ENCODE measurements around the gene PLEKHN1. TPM values are rescaled to one million over a fixed set of nuclear protein-coding genes. Genes with fewer than 3 reads are reported as not detected.

Gene PLEKHN1
- total and polyA plus RNA-seq, 2 of the 4 experiments (the other 2 are of a cell fraction), result 0.54 to 2.1 TPM

DNA sequence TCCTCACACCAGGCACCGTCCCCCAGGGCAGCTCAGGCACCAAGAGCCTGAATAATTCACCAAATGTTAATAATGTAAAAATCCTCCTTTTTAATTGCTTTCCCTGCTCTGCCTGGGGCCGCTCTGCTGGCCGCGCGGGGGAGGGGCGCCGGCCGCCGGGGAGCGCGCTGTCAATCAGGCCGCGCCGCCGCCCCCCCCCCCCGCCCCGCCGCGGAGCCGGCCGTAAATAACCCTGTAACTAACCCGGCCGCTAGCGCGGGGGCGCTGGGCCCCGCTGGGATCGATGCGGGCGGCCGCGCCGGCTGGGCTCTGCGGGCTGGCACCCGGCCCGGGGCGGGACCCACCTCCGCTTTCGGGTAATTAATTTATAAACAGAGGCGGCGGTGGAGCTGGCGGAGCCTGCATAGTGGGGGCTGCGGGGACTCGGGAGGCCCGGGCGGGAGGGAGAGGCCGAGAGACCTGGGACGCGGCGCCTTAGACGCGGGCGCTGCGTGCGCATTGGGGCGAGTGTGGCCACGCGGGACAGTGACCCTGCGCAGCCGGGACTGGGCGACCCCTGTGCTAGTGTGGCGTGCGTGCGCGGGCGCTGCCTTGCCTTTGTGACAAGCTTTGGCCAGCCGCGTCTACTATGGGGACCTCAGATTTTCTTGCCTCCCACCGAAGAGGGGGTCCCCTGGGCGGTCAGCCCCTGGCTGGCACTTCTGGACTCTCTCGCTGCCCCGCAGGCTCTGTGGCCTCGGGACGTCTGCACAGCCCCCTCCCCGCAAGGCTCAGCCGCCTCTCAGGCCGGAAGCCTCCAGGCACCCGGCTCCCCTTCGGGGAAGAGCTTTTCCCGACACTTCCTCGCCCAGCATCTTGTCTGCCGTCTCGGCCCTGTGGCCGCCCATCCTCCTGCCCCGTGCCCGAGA lies 25.9 kb upstream of the PLEKHN1 start:
- peak overlapping the region; percentile 26; the same call in 1 of the 2 replicates for H3K9ac ChIP-seq (ENCODE audit: low read depth, low read length)
- peak overlapping the region; percentile 62 for H2BK20ac ChIP-seq (ENCODE audit: low read depth, low read length)
- no peaks in the 10 kb centered on the region for H3K9me1 ChIP-seq (ENCODE audit: insufficient read depth, low read length)
- H3K4me3 ChIP-seq (ENCODE audit: insufficient read depth, low read depth, low read length), result no peak overlapping the region
- peaks cover 4% of the 10 kb centered on the region for H3K36me3 ChIP-seq (ENCODE audit: control insufficient read depth, insufficient read depth, low read length)
- H2AFZ ChIP-seq (replicated peaks; ENCODE audit: low read length, poor library complexity), result peak overlapping the region; percentile 66
- TF ChIP-seq, protein P1, sequence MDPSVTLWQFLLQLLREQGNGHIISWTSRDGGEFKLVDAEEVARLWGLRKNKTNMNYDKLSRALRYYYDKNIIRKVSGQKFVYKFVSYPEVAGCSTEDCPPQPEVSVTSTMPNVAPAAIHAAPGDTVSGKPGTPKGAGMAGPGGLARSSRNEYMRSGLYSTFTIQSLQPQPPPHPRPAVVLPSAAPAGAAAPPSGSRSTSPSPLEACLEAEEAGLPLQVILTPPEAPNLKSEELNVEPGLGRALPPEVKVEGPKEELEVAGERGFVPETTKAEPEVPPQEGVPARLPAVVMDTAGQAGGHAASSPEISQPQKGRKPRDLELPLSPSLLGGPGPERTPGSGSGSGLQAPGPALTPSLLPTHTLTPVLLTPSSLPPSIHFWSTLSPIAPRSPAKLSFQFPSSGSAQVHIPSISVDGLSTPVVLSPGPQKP (IDR thresholded peaks at IDR 0.05; ENCODE audit: borderline replicate concordance, low read depth, low read length), result no peak
- TF ChIP-seq, protein P2, sequence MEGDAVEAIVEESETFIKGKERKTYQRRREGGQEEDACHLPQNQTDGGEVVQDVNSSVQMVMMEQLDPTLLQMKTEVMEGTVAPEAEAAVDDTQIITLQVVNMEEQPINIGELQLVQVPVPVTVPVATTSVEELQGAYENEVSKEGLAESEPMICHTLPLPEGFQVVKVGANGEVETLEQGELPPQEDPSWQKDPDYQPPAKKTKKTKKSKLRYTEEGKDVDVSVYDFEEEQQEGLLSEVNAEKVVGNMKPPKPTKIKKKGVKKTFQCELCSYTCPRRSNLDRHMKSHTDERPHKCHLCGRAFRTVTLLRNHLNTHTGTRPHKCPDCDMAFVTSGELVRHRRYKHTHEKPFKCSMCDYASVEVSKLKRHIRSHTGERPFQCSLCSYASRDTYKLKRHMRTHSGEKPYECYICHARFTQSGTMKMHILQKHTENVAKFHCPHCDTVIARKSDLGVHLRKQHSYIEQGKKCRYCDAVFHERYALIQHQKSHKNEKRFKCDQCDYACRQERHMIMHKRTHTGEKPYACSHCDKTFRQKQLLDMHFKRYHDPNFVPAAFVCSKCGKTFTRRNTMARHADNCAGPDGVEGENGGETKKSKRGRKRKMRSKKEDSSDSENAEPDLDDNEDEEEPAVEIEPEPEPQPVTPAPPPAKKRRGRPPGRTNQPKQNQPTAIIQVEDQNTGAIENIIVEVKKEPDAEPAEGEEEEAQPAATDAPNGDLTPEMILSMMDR (conservative IDR thresholded peaks at IDR 0.05; ENCODE audit: low read depth, low read length), result 0 out of 2 replicates have a peak, but pooled peaks have one; percentile 22
- TF ChIP-seq SMC3 (IDR thresholded peaks at IDR 0.05; ENCODE audit: low read depth, low read length), result no peak
- TF ChIP-seq MAZ (IDR thresholded peaks at IDR 0.05; ENCODE audit: borderline replicate concordance, low read depth, low read length), result peak; percentile 58
- peak overlapping the region; percentile 54 for H3K56ac ChIP-seq (ENCODE audit: extremely low read depth, insufficient read depth, low read length)
- peak overlapping the region; percentile 66; the same call in 1 of the 2 replicates for H3K14ac ChIP-seq (replicated peaks; ENCODE audit: low read depth, low read length)
- POLR2A ChIA-PET (ENCODE audit: unreplicated experiment), result interaction anchor here (0.6 kb wide), 1 partner anchor 12 kb away, joined by 3 read pairs; no protein-coding TSS in a partner anchor
- BruUV-seq (replicated peaks), result no TSS peak
- H3K9me3 ChIP-seq (ENCODE audit: control insufficient read depth, insufficient read depth, low read length), result no peaks in the 10 kb centered on the region
- dilution Hi-C loops (cut with HindIII; ENCODE audit: low sequenced_read_pairs, unreplicated experiment) (no loop called here), in situ Hi-C loops (cut with MboI; ENCODE audit: low sequenced_read_pairs) (no loop called here), intact Hi-C loops (cut with micrococcal nuclease) (loop anchor here (1.0 to 2.0 kb wide), 2 partner anchors 16 to 28 kb away; no protein-coding TSS in a partner anchor)
- peak overlapping the region; percentile 21; the same call in 1 of the 2 replicates for H3K18ac ChIP-seq (ENCODE audit: low read depth, low read length)
- H3K27ac ChIP-seq (ENCODE audit: insufficient read depth, low read length), result peak overlapping the region; percentile 43
- peaks cover 16% of the 10 kb centered on the region for H4K20me1 ChIP-seq (ENCODE audit: insufficient read depth, low read length)
- H3K4ac ChIP-seq (ENCODE audit: low read depth, low read length), result peak overlapping the region; percentile 81
- peak overlapping the region; percentile 42; the same call in 1 of the 3 replicates for H2BK15ac ChIP-seq (ENCODE audit: low read depth, low read length)
- peak overlapping the region; percentile 43 to 83; a peak in 2 of 4 replicates for H4K8ac ChIP-seq (ENCODE audit: low read depth in 2 of 2, low read length in 2 of 2)
- peaks cover 48% of the 10 kb centered on the region for H3K4me1 ChIP-seq (ENCODE audit: control insufficient read depth, insufficient read depth, low read length)
- H4K5ac ChIP-seq (ENCODE audit: low read depth, low read length), result peak overlapping the region; percentile 27; the same call in 1 of the 2 replicates
- H4K91ac ChIP-seq (ENCODE audit: insufficient read depth, low read depth, low read length), result peak overlapping the region; percentile 89
- peak overlapping the region; percentile 65 for H3K4me2 ChIP-seq (ENCODE audit: low read depth, low read length)
- CTCF ChIA-PET, result interaction anchor here (1.0 kb wide), 1 partner anchor 10 kb away, joined by 3 read pairs; no protein-coding TSS in a partner anchor
- WGBS, 2 experiments (ENCODE audit: extremely low coverage in 2 of 2, insufficient read length in 1 of 2), result 5% methylated on average over 39 of the region's 86 CpGs; no CpG with 5 or more reads in 1 of the 2 experiments
- peak overlapping the region; percentile 87 for H2BK120ac ChIP-seq (ENCODE audit: low read depth, low read length)
- H2BK5ac ChIP-seq (ENCODE audit: low read depth, low read length, poor library complexity, severe bottlenecking), result peak overlapping the region; percentile 68
- H2AK5ac ChIP-seq (ENCODE audit: low read depth, low read length), result peak overlapping the region; percentile 94
- no peaks in the 10 kb centered on the region for H3K27me3 ChIP-seq (ENCODE audit: control insufficient read depth, insufficient read depth, low read length)
- 0 out of 4 replicates have a peak, but pooled peaks cover 0 to 5% of the 10 kb centered on the region in 2 experiments for H3K79me1 ChIP-seq (ENCODE audit: low read depth in 1 of 2, low read length in 2 of 2)
- ATAC-seq (ENCODE audit: low read depth) (peak; percentile 34), DNase-seq (peak; percentile 62)
- peak overlapping the region; percentile 91; the same call in 1 of the 2 replicates for H3K23ac ChIP-seq (ENCODE audit: low read depth, low read length)
- peak overlapping the region; percentile 83 for H2AK9ac ChIP-seq (replicated peaks; ENCODE audit: low read depth, low read length, poor library complexity)
